HepG2 (cell line): ENCODE measurements around the gene DNAJC1.

ENCODE experiments used
- BRD4 ChIP-seq: sonication (generic); formaldehyde crosslinking; IDR thresholded peaks from 2 replicates; pipeline ENCODE4 v1.4.0; 2020; ENCODE audit warnings: missing genetic modification reagents
- ELF4 ChIP-seq: sonication (generic); formaldehyde crosslinking; IDR thresholded peaks from 2 replicates; pipeline ENCODE4 v1.5.0; 2020; ENCODE audit warnings: missing genetic modification reagents, mild to moderate bottlenecking, moderate library complexity, borderline replicate concordance
- JUN ChIP-seq: sonication (generic); formaldehyde crosslinking; IDR thresholded peaks from 2 replicates; pipeline ENCODE4 v1.4.0; 2020; ENCODE audit warnings: mild to moderate bottlenecking, missing genetic modification reagents
- KAT7 ChIP-seq: IDR thresholded peaks from 2 replicates; pipeline ENCODE4 v1.6.1; 2018; ENCODE audit warnings: borderline replicate concordance, missing compliant biosample characterization
- KDM5A ChIP-seq: fragments of 200-600 bp; sonication (generic); IDR thresholded peaks from 2 replicates; pipeline ENCODE4 v1.7.0; 2018; ENCODE audit warnings: antibody characterized with exemption, mild to moderate bottlenecking, low read length, borderline replicate concordance
- MXI1 ChIP-seq: IDR thresholded peaks from 3 replicates; pipeline ENCODE4 v1.6.1; 2012; ENCODE audit warnings: low read depth, low read length, inconsistent platforms, borderline replicate concordance
- SMAD3 ChIP-seq: sonication (generic); formaldehyde crosslinking; IDR thresholded peaks from 2 replicates; pipeline ENCODE4 v1.4.0; 2020; ENCODE audit warnings: missing genetic modification reagents
- ZNF235 ChIP-seq: sonication (generic); formaldehyde crosslinking; IDR thresholded peaks from 2 replicates; pipeline ENCODE4 v1.8.1; 2023; ENCODE audit warnings: mild to moderate bottlenecking, missing genetic modification reagents, borderline replicate concordance
- ZNF670 ChIP-seq: sonication (generic); formaldehyde crosslinking; IDR thresholded peaks from 2 replicates; pipeline ENCODE4 v1.8.0; 2022; ENCODE audit warnings: mild to moderate bottlenecking, missing genetic modification reagents, borderline replicate concordance
- TF ChIP-seq, protein P1 (sequence below): sonication (generic); formaldehyde crosslinking; IDR thresholded peaks from 2 replicates; pipeline ENCODE4 v1.5.0; 2020; ENCODE audit warnings: mild to moderate bottlenecking, missing genetic modification reagents, moderate library complexity

DNA sequence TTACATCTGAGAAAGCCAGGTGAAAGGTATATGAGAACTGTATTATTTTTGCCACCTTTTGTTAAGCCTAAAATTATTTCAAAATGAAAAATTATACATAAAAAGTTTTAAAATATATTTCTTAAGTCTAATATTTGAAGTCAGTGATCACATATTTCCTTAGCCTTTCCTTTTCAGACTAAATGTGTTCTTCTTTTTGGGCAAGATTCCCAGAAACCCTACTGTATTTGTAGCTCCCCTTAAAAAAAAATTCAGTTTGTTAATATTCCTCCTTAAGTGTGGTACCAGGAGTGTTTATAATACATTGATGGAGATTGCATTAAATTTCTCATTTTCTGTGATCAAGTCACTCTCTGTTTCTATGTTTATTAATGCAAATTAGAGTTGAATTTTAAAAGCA is 22.8 kb downstream of the DNAJC1 start:
- TF ChIP-seq ELF4 (CRISPR knock-in tag) (no peak), JUN (no peak), MXI1 (no peak), SMAD3 (CRISPR knock-in tag) (no peak), KAT7 (CRISPR knock-in tag) (no peak), ZNF235 (CRISPR knock-in tag) (no peak), BRD4 (no peak), KDM5A (no peak), ZNF670 (no peak)
- TF ChIP-seq, protein P1, sequence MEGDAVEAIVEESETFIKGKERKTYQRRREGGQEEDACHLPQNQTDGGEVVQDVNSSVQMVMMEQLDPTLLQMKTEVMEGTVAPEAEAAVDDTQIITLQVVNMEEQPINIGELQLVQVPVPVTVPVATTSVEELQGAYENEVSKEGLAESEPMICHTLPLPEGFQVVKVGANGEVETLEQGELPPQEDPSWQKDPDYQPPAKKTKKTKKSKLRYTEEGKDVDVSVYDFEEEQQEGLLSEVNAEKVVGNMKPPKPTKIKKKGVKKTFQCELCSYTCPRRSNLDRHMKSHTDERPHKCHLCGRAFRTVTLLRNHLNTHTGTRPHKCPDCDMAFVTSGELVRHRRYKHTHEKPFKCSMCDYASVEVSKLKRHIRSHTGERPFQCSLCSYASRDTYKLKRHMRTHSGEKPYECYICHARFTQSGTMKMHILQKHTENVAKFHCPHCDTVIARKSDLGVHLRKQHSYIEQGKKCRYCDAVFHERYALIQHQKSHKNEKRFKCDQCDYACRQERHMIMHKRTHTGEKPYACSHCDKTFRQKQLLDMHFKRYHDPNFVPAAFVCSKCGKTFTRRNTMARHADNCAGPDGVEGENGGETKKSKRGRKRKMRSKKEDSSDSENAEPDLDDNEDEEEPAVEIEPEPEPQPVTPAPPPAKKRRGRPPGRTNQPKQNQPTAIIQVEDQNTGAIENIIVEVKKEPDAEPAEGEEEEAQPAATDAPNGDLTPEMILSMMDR (CRISPR knock-in tag): no peak
